ENCODE measurements around the gene LFNG. TPM values are rescaled to one million over a fixed set of nuclear protein-coding genes. Genes with fewer than 3 reads are reported as not detected.
"Not testable (repeated sequence)": the region's sequence is repeated elsewhere in the genome, so short reads cannot be mapped to it uniquely, and the experiment has no call there.

Gene LFNG
- total and polyA plus RNA-seq, 2 donors (not counting 1 experiment from before 2014, with no cell fraction given): 73.3 to 208 TPM

- H3K9me3 ChIP-seq (ENCODE audit: control extremely low read depth in 1 of 3, control insufficient read depth in 2 of 3, insufficient read depth in 1 of 3, low read length in 2 of 3); H3K27me3 ChIP-seq (replicated peaks in 1 of 4; ENCODE audit: control extremely low read depth in 1 of 4, control insufficient read depth in 3 of 4, insufficient read depth in 4 of 4, low read length in 3 of 4); H3K4me1 ChIP-seq (ENCODE audit: control insufficient read depth in 2 of 2, insufficient read depth in 2 of 2, low read length in 2 of 2); H3K79me2 ChIP-seq (ENCODE audit: control insufficient read depth, insufficient read depth, low read length); H3K4me2 ChIP-seq (replicated peaks; ENCODE audit: low read depth, low read length, poor library complexity, severe bottlenecking); DNase-seq; CTCF ChIA-PET; H4K20me1 ChIP-seq (ENCODE audit: control insufficient read depth, insufficient read depth, low read length, poor library complexity, severe bottlenecking); H3K9me3 Mint-ChIP-seq (ENCODE audit: insufficient read depth); H3K4me3 Mint-ChIP-seq; ATAC-seq (ENCODE audit: low read depth); intact Hi-C loops (cut with micrococcal nuclease); H3K27ac Mint-ChIP-seq; H3K4me3 ChIP-seq (ENCODE audit: control extremely low read depth in 1 of 5, extremely low read depth in 1 of 5, insufficient read depth in 1 of 5, low read depth in 2 of 5, low read length in 4 of 5); H3K9ac ChIP-seq (ENCODE audit: low read length); H3K27me3 Mint-ChIP-seq; H2AFZ ChIP-seq (ENCODE audit: insufficient read depth, low read depth, low read length, poor library complexity, severe bottlenecking); H3K27ac ChIP-seq (ENCODE audit: low read length in 2 of 2): not testable (repeated sequence)
- H3K4me1 Mint-ChIP-seq: peaks cover 11% of the 10 kb centered on the region
- WGBS (ENCODE audit: insufficient coverage): 93% methylated on average over 9 of the region's 19 CpGs
- peaks cover 0 to 25% of the 10 kb centered on the region in 2 experiments for H3K36me3 ChIP-seq (replicated peaks in 1 of 2; ENCODE audit: control extremely low read depth in 1 of 2, control insufficient read depth in 1 of 2, extremely low read depth in 1 of 2, insufficient read depth in 2 of 2, low read length in 1 of 2)
- POLR2A ChIA-PET: interaction anchor here (0.6 kb wide), 1 partner anchor 59 kb away, joined by 3 read pairs; no protein-coding TSS in a partner anchor
Measured at GRCh38 chr7:2535872-2536627, 16.5 kb downstream of the LFNG start.

GRCh38 chr7:2537981-2538851, 18.6 kb downstream of the LFNG start:
- H3K4me1 Mint-ChIP-seq: peaks cover 1% of the 10 kb centered on the region
- WGBS (ENCODE audit: insufficient coverage): 96% methylated on average over 45 of the region's 47 CpGs
- no peak overlapping the region for H3K4me3 Mint-ChIP-seq
- ATAC-seq (ENCODE audit: low read depth) (no peak), DNase-seq (peak; percentile 29)
- no peaks in the 10 kb centered on the region for H3K27me3 ChIP-seq (replicated peaks in 1 of 4; ENCODE audit: control extremely low read depth in 1 of 4, control insufficient read depth in 3 of 4, insufficient read depth in 4 of 4, low read length in 3 of 4)
- H3K27ac Mint-ChIP-seq: no peak overlapping the region
- H2AFZ ChIP-seq (ENCODE audit: insufficient read depth, low read depth, low read length, poor library complexity, severe bottlenecking): no peak overlapping the region
- POLR2A ChIA-PET: interaction anchor here (0.6 to 1.4 kb wide), 2 partner anchors 8 to 161 kb away, joined by 4 to 9 read pairs; no protein-coding TSS in a partner anchor
- H3K79me2 ChIP-seq (ENCODE audit: control insufficient read depth, insufficient read depth, low read length): no peaks in the 10 kb centered on the region
- no peak overlapping the region for H3K27ac ChIP-seq (ENCODE audit: low read length in 2 of 2)
- intact Hi-C loops (cut with micrococcal nuclease): no loop called here
- TF ChIP-seq, protein P1, sequence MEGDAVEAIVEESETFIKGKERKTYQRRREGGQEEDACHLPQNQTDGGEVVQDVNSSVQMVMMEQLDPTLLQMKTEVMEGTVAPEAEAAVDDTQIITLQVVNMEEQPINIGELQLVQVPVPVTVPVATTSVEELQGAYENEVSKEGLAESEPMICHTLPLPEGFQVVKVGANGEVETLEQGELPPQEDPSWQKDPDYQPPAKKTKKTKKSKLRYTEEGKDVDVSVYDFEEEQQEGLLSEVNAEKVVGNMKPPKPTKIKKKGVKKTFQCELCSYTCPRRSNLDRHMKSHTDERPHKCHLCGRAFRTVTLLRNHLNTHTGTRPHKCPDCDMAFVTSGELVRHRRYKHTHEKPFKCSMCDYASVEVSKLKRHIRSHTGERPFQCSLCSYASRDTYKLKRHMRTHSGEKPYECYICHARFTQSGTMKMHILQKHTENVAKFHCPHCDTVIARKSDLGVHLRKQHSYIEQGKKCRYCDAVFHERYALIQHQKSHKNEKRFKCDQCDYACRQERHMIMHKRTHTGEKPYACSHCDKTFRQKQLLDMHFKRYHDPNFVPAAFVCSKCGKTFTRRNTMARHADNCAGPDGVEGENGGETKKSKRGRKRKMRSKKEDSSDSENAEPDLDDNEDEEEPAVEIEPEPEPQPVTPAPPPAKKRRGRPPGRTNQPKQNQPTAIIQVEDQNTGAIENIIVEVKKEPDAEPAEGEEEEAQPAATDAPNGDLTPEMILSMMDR (IDR thresholded peaks at IDR 0.05): no peak
- TF ChIP-seq EZH2 (IDR thresholded peaks at IDR 0.05; ENCODE audit: borderline replicate concordance, insufficient read depth, low read depth, low read length, poor library complexity, severe bottlenecking): no peak
- H4K20me1 ChIP-seq (ENCODE audit: control insufficient read depth, insufficient read depth, low read length, poor library complexity, severe bottlenecking): no peaks in the 10 kb centered on the region
- CTCF ChIA-PET: interaction anchor here (0.8 kb wide), 1 partner anchor 69 kb away, joined by 3 read pairs; no protein-coding TSS in a partner anchor
- H3K27me3 Mint-ChIP-seq: no peaks in the 10 kb centered on the region
- H3K9me3 ChIP-seq (ENCODE audit: control extremely low read depth in 1 of 3, control insufficient read depth in 2 of 3, insufficient read depth in 1 of 3, low read length in 2 of 3): no peaks in the 10 kb centered on the region
- no peak overlapping the region for H3K4me2 ChIP-seq (replicated peaks; ENCODE audit: low read depth, low read length, poor library complexity, severe bottlenecking)
- no peaks in the 10 kb centered on the region for H3K4me1 ChIP-seq (ENCODE audit: control insufficient read depth in 2 of 2, insufficient read depth in 2 of 2, low read length in 2 of 2)
- H3K9ac ChIP-seq (ENCODE audit: low read length): no peak overlapping the region
- H3K9me3 Mint-ChIP-seq (ENCODE audit: insufficient read depth): no peaks in the 10 kb centered on the region
- H3K4me3 ChIP-seq (ENCODE audit: control extremely low read depth in 1 of 5, extremely low read depth in 1 of 5, insufficient read depth in 1 of 5, low read depth in 2 of 5, low read length in 4 of 5): no peak overlapping the region
- H3K36me3 ChIP-seq (replicated peaks in 1 of 2; ENCODE audit: control extremely low read depth in 1 of 2, control insufficient read depth in 1 of 2, extremely low read depth in 1 of 2, insufficient read depth in 2 of 2, low read length in 1 of 2): peaks cover 0 to 44% of the 10 kb centered on the region in 2 experiments

All from B cell (primary cell).